ENCODE measurements around the gene KLHL8. TPM values are rescaled to one million over a fixed set of nuclear protein-coding genes. Genes with fewer than 3 reads are reported as not detected.

The KLHL8 gene
- total RNA-seq, 2 donors from 2014 or later, result 6.2 to 7.7 TPM

GRCh38 chr4:87171944-87172343 is 48.5 kb downstream of the KLHL8 start:
- intact Hi-C loops (cut with DNase I), result no loop called here
- TF ChIP-seq POLR2AphosphoS5 (IDR thresholded peaks at IDR 0.05), result no peak
- TF ChIP-seq CTCF (IDR thresholded peaks at IDR 0.05), result no peak
- no peak for TF ChIP-seq POLR2A (IDR thresholded peaks at IDR 0.05)
- Histone ChIP-seq H3K27me3 (replicated peaks; ENCODE audit: insufficient read depth) (no peaks in the 10 kb centered on the region), H3K4me1 (replicated peaks) (no peaks in the 10 kb centered on the region), H3K27ac (no peak overlapping the region), H3K9me3 (no peaks in the 10 kb centered on the region), H3K4me3 (no peak overlapping the region), H3K36me3 (no peaks in the 10 kb centered on the region)
- WGBS, result 98% methylated on average over 2 of the region's 2 CpGs
- no peak for DNase-seq (ENCODE audit: low spot score)

GRCh38 chr4:87166296-87166854 is 54.0 kb downstream of the KLHL8 start:
- intact Hi-C loops (cut with DNase I), result no loop called here
- Histone ChIP-seq H3K36me3 (no peaks in the 10 kb centered on the region), H3K4me1 (replicated peaks) (no peaks in the 10 kb centered on the region), H3K27ac (no peak overlapping the region), H3K9me3 (no peaks in the 10 kb centered on the region), H3K27me3 (replicated peaks; ENCODE audit: insufficient read depth) (no peaks in the 10 kb centered on the region), H3K4me3 (no peak overlapping the region)
- 95% methylated on average over 3 of the region's 3 CpGs for WGBS
- TF ChIP-seq POLR2AphosphoS5 (IDR thresholded peaks at IDR 0.05), result no peak
- TF ChIP-seq CTCF (IDR thresholded peaks at IDR 0.05), result no peak
- TF ChIP-seq POLR2A (IDR thresholded peaks at IDR 0.05), result no peak
- DNase-seq (ENCODE audit: low spot score), result no peak

GRCh38 chr4:87165892-87166291 is 54.5 kb downstream of the KLHL8 start:
- TF ChIP-seq POLR2A (IDR thresholded peaks at IDR 0.05), result no peak
- TF ChIP-seq CTCF (IDR thresholded peaks at IDR 0.05), result no peak
- no peak for TF ChIP-seq POLR2AphosphoS5 (IDR thresholded peaks at IDR 0.05)
- no peak overlapping the region for H3K4me3 ChIP-seq
- no peaks in the 10 kb centered on the region for H3K27me3 ChIP-seq (replicated peaks; ENCODE audit: insufficient read depth)
- H3K27ac ChIP-seq, result no peak overlapping the region
- WGBS, result 97% methylated on average over 1 of the region's 1 CpG
- H3K36me3 ChIP-seq, result no peaks in the 10 kb centered on the region
- no peaks in the 10 kb centered on the region for H3K9me3 ChIP-seq
- intact Hi-C loops (cut with DNase I), result no loop called here
- DNase-seq (ENCODE audit: low spot score), result no peak
- no peaks in the 10 kb centered on the region for H3K4me1 ChIP-seq (replicated peaks)

GRCh38 chr4:87153078-87153870 is 67.1 kb downstream of the KLHL8 start:
- DNase-seq (ENCODE audit: low spot score), result no peak
- no peak overlapping the region for H3K27ac ChIP-seq
- H3K36me3 ChIP-seq, result no peaks in the 10 kb centered on the region
- no peaks in the 10 kb centered on the region for H3K4me1 ChIP-seq (replicated peaks)
- 69% methylated on average over 4 of the region's 4 CpGs for WGBS
- intact Hi-C loops (cut with DNase I), result no loop called here
- no peak for TF ChIP-seq POLR2A (IDR thresholded peaks at IDR 0.05)
- no peak for TF ChIP-seq POLR2AphosphoS5 (IDR thresholded peaks at IDR 0.05)
- TF ChIP-seq CTCF (IDR thresholded peaks at IDR 0.05), result no peak
- no peaks in the 10 kb centered on the region for H3K9me3 ChIP-seq
- H3K4me3 ChIP-seq, result no peak overlapping the region
- H3K27me3 ChIP-seq (replicated peaks; ENCODE audit: insufficient read depth), result no peaks in the 10 kb centered on the region

Measured in prostate gland (tissue), 2 donors.